Right lobe of liver (tissue), 4 donors: ENCODE results near the gene KIF19.

Source experiments
- CTCF ChIP-seq, 4 donors: fragments of 200-600 bp in 3 of 4; fragments of 450-650 bp in 1 of 4; IDR thresholded peaks; one replicate each; pipeline versions ENCODE4 v1.5.1 to v1.8.0; 2016 to 2022; ENCODE audit warnings: antibody characterized with exemption in 4 of 4, mild to moderate bottlenecking in 2 of 4
- POLR2A ChIP-seq: fragments of 450-650 bp; IDR thresholded peaks from one replicate; pipeline ENCODE4 v1.6.1; 2017; ENCODE audit warnings: antibody characterized with exemption, mild to moderate bottlenecking
- donor health status: DM: no; HTN: no; CAD: no.
- donor health status: DM: no; HTN: no; CAD: no.
- donor health status: DM: no; HTN: yes; CAD: no.

GRCh38 chr17:74349120-74349519, 23.1 kb downstream of the KIF19 start:
- no peak for TF ChIP-seq CTCF (IDR thresholded peaks at IDR 0.05)
- TF ChIP-seq POLR2A = no peak
